Measurements from ENCODE around the gene CAPZB.

GRCh38 chr1:19390166-19390850, 95.0 kb downstream of the CAPZB start:
- TF ChIP-seq CTCF (IDR thresholded peaks at IDR 0.05; ENCODE audit: extremely low read depth in 1 of 2, insufficient read depth in 1 of 2, low read depth in 1 of 2, low read length in 2 of 2), result no peak
- no peak for TF ChIP-seq EZH2 (IDR thresholded peaks at IDR 0.05; ENCODE audit: borderline replicate concordance, low read depth, low read length, severe bottlenecking)
- no peak for TF ChIP-seq POLR2A (IDR thresholded peaks at IDR 0.05; ENCODE audit: low read depth, low read length)
- no peak for TF ChIP-seq POLR2AphosphoS5 (IDR thresholded peaks at IDR 0.05; ENCODE audit: insufficient read depth, low read depth, low read length)
- TF ChIP-seq MYC (IDR thresholded peaks at IDR 0.05; ENCODE audit: low read depth, low read length), result no peak
- TF ChIP-seq FOS (IDR thresholded peaks at IDR 0.05; ENCODE audit: borderline replicate concordance, insufficient read depth, low read length), result no peak
